ENCODE measurements around the gene TFF3. TPM values are rescaled to one million over a fixed set of nuclear protein-coding genes. Genes with fewer than 3 reads are reported as not detected.

The TFF3 gene
- total RNA-seq, 1 donor from 2014 or later, result not detected

DNA sequence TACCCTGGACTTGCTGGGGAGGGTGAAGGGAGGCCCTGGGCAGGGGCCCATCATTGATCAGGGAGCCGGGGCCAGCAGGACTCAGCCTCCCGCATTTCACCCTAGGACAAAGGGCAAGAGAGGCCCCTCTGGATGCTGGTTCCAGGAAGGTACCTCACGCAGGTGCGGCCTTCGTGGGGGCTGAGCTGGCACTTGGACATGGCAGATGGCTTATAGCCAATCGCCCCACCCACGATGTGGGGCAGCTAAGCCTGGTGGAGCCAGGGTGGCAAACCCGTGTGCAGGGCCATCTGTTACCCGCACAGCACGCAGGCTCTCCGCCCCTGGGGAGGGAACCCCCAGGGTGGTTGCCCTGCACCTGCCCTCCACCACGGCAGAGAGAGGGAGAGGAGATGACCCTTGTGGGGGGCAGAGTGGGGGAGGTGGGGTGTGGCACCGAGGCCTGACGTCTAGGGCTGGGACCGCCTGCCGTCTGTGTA, 2.5 kb downstream of the TFF3 start:
- Mint-ChIP-seq H3K4me1 (ENCODE audit: low read depth) (peaks cover 6% of the 10 kb centered on the region), H3K27ac (no peak overlapping the region), H3K9me3 (no peaks in the 10 kb centered on the region), H3K4me3 (no peak overlapping the region), H3K36me3 (ENCODE audit: low read depth) (no peaks in the 10 kb centered on the region), H3K27me3 (ENCODE audit: insufficient read depth) (peaks cover 9% of the 10 kb centered on the region)
- intact Hi-C loops (cut with micrococcal nuclease), result no loop called here
- no peak for DNase-seq (ENCODE audit: low spot score)

GRCh38 chr21:42311816-42312625, 3.2 kb downstream of the TFF3 start:
- no peak overlapping the region for H3K27ac Mint-ChIP-seq
- no peak for DNase-seq (ENCODE audit: low spot score)
- no peak overlapping the region for H3K4me3 Mint-ChIP-seq
- H3K9me3 Mint-ChIP-seq, result no peaks in the 10 kb centered on the region
- intact Hi-C loops (cut with micrococcal nuclease), result no loop called here
- H3K27me3 Mint-ChIP-seq (ENCODE audit: insufficient read depth), result peaks cover 13% of the 10 kb centered on the region
- H3K4me1 Mint-ChIP-seq (ENCODE audit: low read depth), result peaks cover 6% of the 10 kb centered on the region
- H3K36me3 Mint-ChIP-seq (ENCODE audit: low read depth), result no peaks in the 10 kb centered on the region

- H3K27ac Mint-ChIP-seq, result no peak overlapping the region
- DNase-seq (ENCODE audit: low spot score), result no peak
- peaks cover 6% of the 10 kb centered on the region for H3K4me1 Mint-ChIP-seq (ENCODE audit: low read depth)
- intact Hi-C loops (cut with micrococcal nuclease), result no loop called here
- peaks cover 15% of the 10 kb centered on the region for H3K27me3 Mint-ChIP-seq (ENCODE audit: insufficient read depth)
- H3K9me3 Mint-ChIP-seq, result no peaks in the 10 kb centered on the region
- no peaks in the 10 kb centered on the region for H3K36me3 Mint-ChIP-seq (ENCODE audit: low read depth)
- H3K4me3 Mint-ChIP-seq, result no peak overlapping the region
Observed at GRCh38 chr21:42311160-42311559, 4.0 kb downstream of the TFF3 start.

DNA sequence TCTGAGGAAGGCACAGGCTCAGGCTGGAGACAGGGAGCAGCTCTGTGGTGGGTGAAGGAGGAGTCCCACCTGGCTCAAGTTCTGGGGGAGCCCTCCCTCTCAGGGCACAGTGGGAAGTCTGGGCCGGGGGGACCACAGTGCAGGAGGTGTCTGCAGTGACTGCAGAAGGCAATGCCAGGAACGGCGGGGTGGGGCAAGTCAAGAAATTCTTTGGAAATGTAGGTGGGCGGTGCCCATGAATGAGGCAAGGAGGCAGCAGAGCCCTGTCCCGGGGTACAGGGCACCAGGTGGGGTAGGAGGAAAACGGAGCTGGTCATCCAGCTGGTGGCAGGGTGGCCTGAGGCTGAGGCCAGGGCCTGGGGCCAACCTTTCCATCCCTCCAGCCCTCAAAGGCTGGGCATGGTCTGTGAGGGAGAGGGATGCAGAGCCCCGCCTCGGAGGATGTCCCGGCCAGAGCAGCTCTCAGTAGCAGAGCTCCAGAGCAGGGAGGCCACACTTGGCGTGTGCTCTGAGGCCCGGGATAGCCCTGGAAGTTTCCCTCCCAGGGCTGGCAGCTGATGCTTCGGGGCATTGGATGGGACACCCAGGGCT, 4.7 kb downstream of the TFF3 start:
- H3K27ac Mint-ChIP-seq, result no peak overlapping the region
- H3K27me3 Mint-ChIP-seq (ENCODE audit: insufficient read depth), result peaks cover 18% of the 10 kb centered on the region
- peaks cover 6% of the 10 kb centered on the region for H3K4me1 Mint-ChIP-seq (ENCODE audit: low read depth)
- H3K4me3 Mint-ChIP-seq, result no peak overlapping the region
- no peak for DNase-seq (ENCODE audit: low spot score)
- intact Hi-C loops (cut with micrococcal nuclease), result no loop called here
- H3K9me3 Mint-ChIP-seq, result no peaks in the 10 kb centered on the region
- H3K36me3 Mint-ChIP-seq (ENCODE audit: low read depth), result no peaks in the 10 kb centered on the region

GRCh38 chr21:42309753-42310213, 5.4 kb downstream of the TFF3 start:
- H3K27ac Mint-ChIP-seq, result no peak overlapping the region
- intact Hi-C loops (cut with micrococcal nuclease), result loop anchor here (1.0 to 10.0 kb wide), 3 partner anchors 141 to 205 kb away; partner anchors contain the start of gene SLC37A1
- H3K4me3 Mint-ChIP-seq, result no peak overlapping the region
- peaks cover 6% of the 10 kb centered on the region for H3K4me1 Mint-ChIP-seq (ENCODE audit: low read depth)
- DNase-seq (ENCODE audit: low spot score), result peak; percentile 61
- H3K9me3 Mint-ChIP-seq, result no peaks in the 10 kb centered on the region
- H3K36me3 Mint-ChIP-seq (ENCODE audit: low read depth), result no peaks in the 10 kb centered on the region
- peaks cover 18% of the 10 kb centered on the region for H3K27me3 Mint-ChIP-seq (ENCODE audit: insufficient read depth)

GRCh38 chr21:42308914-42309752, 6.1 kb downstream of the TFF3 start:
- H3K27me3 Mint-ChIP-seq (ENCODE audit: insufficient read depth), result peaks cover 18% of the 10 kb centered on the region
- no peak overlapping the region for H3K4me3 Mint-ChIP-seq
- intact Hi-C loops (cut with micrococcal nuclease), result loop anchor here (1.0 to 10.0 kb wide), 3 partner anchors 141 to 206 kb away; partner anchors contain the start of gene SLC37A1
- no peak overlapping the region for H3K27ac Mint-ChIP-seq
- peaks cover 6% of the 10 kb centered on the region for H3K4me1 Mint-ChIP-seq (ENCODE audit: low read depth)
- no peak for DNase-seq (ENCODE audit: low spot score)
- H3K9me3 Mint-ChIP-seq, result no peaks in the 10 kb centered on the region
- no peaks in the 10 kb centered on the region for H3K36me3 Mint-ChIP-seq (ENCODE audit: low read depth)

DNA sequence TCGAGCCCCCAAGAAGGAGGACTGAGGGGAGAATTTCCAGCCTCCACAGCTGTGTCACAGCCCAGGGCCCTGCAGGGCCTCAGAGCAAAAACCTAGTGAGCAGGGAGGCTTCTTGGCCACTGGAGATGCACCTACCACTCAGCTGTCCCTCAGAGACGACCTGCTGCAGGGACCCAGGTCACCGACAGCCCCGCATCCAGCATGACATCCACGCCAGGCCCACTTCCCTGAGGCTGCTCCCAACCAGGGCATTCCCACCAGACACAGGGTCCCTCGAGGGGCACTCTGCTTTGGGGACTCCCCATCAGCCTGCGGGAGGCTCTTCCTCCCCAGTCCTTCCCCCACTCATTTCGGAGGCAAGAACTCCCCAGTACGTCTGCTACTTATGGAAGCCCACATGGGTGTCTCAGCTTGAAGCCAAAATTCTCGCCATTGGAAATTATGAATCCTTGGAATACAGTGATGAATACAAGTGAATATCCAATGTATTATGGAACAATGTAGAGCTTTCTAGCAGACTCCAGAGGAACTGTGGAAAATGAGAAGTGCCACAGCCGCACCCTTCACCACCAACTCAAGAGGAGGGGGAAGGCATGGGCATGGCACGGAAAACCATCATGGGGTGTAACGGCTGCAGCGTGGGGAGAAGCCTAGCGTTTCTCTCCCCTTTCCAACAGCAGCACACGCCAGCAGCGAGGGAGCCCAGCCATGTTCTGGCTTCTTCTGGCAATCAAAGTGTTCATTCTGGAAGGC, 6.9 kb downstream of the TFF3 start:
- H3K4me1 Mint-ChIP-seq (ENCODE audit: low read depth), result peaks cover 6% of the 10 kb centered on the region
- no peaks in the 10 kb centered on the region for H3K9me3 Mint-ChIP-seq
- intact Hi-C loops (cut with micrococcal nuclease), result loop anchor here (10.0 kb wide), 1 partner anchor 206 kb away; the partner anchor contains the start of gene SLC37A1
- no peak overlapping the region for H3K27ac Mint-ChIP-seq
- no peak for DNase-seq (ENCODE audit: low spot score)
- peaks cover 18% of the 10 kb centered on the region for H3K27me3 Mint-ChIP-seq (ENCODE audit: insufficient read depth)
- H3K4me3 Mint-ChIP-seq, result no peak overlapping the region
- H3K36me3 Mint-ChIP-seq (ENCODE audit: low read depth), result no peaks in the 10 kb centered on the region

DNA sequence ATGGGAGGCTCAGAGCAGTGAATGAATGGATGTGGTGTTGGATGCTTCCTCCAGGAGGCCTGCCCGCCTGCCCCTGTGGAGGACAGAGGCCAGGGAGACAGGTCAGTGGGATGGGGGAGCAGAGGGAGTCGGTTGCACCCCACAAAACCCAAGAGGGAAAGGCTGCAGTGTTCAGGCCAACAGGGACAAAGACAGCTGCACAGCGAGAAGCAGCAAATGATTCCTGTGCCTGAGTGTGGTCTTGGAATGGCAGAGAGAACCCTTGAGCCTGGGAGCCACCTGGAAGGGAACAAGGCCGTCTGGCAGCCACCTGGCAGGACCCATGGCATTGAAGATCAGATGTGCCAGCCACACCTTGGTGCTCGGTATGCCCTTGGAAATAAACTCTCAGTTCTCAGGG, 8.1 kb downstream of the TFF3 start:
- intact Hi-C loops (cut with micrococcal nuclease), result loop anchor here (10.0 kb wide), 1 partner anchor 208 kb away; the partner anchor contains the start of gene SLC37A1
- H3K27me3 Mint-ChIP-seq (ENCODE audit: insufficient read depth), result peaks cover 18% of the 10 kb centered on the region
- no peaks in the 10 kb centered on the region for H3K9me3 Mint-ChIP-seq
- H3K36me3 Mint-ChIP-seq (ENCODE audit: low read depth), result no peaks in the 10 kb centered on the region
- no peak overlapping the region for H3K4me3 Mint-ChIP-seq
- peaks cover 6% of the 10 kb centered on the region for H3K4me1 Mint-ChIP-seq (ENCODE audit: low read depth)
- H3K27ac Mint-ChIP-seq, result no peak overlapping the region
- no peak for DNase-seq (ENCODE audit: low spot score)

DNA sequence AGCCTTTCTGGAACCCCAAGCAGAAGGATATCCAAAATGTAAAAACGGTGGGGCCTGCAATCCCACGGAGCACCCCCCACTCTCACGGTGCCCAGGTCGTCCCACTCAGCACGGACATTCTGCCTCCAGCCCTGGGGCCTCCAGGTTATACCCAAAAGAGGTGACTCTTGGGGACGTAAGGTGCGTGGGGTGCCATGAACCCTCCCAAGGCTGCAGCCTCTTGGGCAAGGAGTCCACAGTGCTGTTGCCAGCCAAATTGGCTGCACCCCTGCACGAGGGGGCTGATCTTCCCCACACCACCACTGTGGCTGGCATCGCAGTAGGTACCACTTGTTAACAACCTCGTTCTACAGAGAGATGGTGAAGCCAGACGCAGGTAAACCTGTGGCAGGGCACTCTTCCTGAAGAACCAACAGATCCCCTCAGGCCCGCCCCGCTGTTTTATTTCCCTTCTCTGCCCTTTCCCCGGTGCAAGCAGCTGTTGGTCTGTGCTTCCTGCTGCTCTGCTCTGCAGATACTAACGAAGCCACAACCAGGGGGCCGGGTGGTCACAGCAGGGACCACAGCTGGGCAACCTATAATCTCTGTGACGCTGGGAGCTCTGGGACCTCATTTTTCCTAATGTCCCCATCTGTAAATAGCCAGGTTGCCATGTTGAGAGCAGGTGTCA, 8.7 kb downstream of the TFF3 start:
- Mint-ChIP-seq H3K27me3 (ENCODE audit: insufficient read depth) (peaks cover 18% of the 10 kb centered on the region), H3K4me3 (no peak overlapping the region), H3K36me3 (ENCODE audit: low read depth) (no peaks in the 10 kb centered on the region), H3K27ac (no peak overlapping the region), H3K9me3 (no peaks in the 10 kb centered on the region), H3K4me1 (ENCODE audit: low read depth) (peaks cover 6% of the 10 kb centered on the region)
- no peak for DNase-seq (ENCODE audit: low spot score)
- intact Hi-C loops (cut with micrococcal nuclease), result loop anchor here (10.0 kb wide), 1 partner anchor 208 kb away; the partner anchor contains the start of gene SLC37A1

DNA sequence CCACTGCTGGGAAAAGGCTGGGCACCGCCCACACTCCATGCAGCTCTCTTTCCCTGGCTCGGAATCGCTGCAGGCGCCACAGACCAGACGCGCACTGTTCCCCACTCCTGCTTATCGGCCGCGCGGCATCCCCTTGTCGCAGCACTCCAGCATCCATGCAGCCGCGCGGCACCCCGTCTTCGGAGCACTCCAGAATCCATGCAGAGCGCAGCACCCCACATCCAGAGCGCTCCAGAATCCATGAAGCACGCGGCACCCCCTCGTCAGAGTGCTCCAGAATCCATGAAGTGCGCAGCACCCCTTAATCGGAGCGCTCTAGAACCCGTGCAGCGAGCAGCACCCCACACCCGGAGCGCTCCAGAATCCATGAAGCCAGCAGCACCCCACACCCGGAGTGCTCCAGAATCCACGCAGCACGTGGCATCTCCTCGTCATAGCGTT, 9.5 kb downstream of the TFF3 start:
- Mint-ChIP-seq H3K4me1 (ENCODE audit: low read depth) (peaks cover 6% of the 10 kb centered on the region), H3K9me3 (no peaks in the 10 kb centered on the region), H3K36me3 (ENCODE audit: low read depth) (no peaks in the 10 kb centered on the region), H3K4me3 (no peak overlapping the region), H3K27ac (no peak overlapping the region), H3K27me3 (ENCODE audit: insufficient read depth) (peaks cover 18% of the 10 kb centered on the region)
- no peak for DNase-seq (ENCODE audit: low spot score)
- intact Hi-C loops (cut with micrococcal nuclease), result loop anchor here (10.0 kb wide), 1 partner anchor 209 kb away; the partner anchor contains the start of gene SLC37A1

- no peak overlapping the region for H3K4me3 Mint-ChIP-seq
- peaks cover 16% of the 10 kb centered on the region for H3K27me3 Mint-ChIP-seq (ENCODE audit: insufficient read depth)
- H3K9me3 Mint-ChIP-seq, result no peaks in the 10 kb centered on the region
- H3K36me3 Mint-ChIP-seq (ENCODE audit: low read depth), result no peaks in the 10 kb centered on the region
- DNase-seq (ENCODE audit: low spot score), result no peak
- no peak overlapping the region for H3K27ac Mint-ChIP-seq
- H3K4me1 Mint-ChIP-seq (ENCODE audit: low read depth), result peaks cover 11% of the 10 kb centered on the region
- intact Hi-C loops (cut with micrococcal nuclease), result loop anchor here (10.0 kb wide), 1 partner anchor 210 kb away; the partner anchor contains the start of gene SLC37A1
Observed at GRCh38 chr21:42304556-42305454, 10.4 kb downstream of the TFF3 start.

Measured in activated T-helper 1 cell treated with anti-CD3 and anti-CD28 coated beads, Interleukin-12 subunit alpha, Interleukin-12 subunit beta, Interleukin-2, Interleukin-4 antibody, amounts not matched to agents 30 ng/mL and 10 ng/mL and 1 ng/mL, durations not matched to agents 14 hours and 24 hours and 36 hours (primary cell).